IPS-NIHi11 (cell line): Measurements from ENCODE around the gene RASSF4.

Experiments
- DNase-seq: peaks from one replicate; pipeline ENCODE4 v3.0.0; 2012; ENCODE audit warnings: mixed read lengths, low spot score

RASSF4 gene

GRCh38 chr10:44989597-44990301, 30.1 kb downstream of the RASSF4 start:
- no peak for DNase-seq

GRCh38 chr10:44990302-44990655, 30.7 kb downstream of the RASSF4 start:
- peak; percentile 51 for DNase-seq

- no peak for DNase-seq
These were observed 31.4 kb downstream of the RASSF4 start for GRCh38 chr10:44990965-44991364.

GRCh38 chr10:44991571-44991970, 32.0 kb downstream of the RASSF4 start:
- no peak for DNase-seq

GRCh38 chr10:44992070-44992731, 32.6 kb downstream of the RASSF4 start:
- no peak for DNase-seq

- no peak for DNase-seq
These were observed 33.2 kb downstream of the RASSF4 start for GRCh38 chr10:44992732-44993225.

GRCh38 chr10:44993226-44993921, 33.8 kb downstream of the RASSF4 start:
- no peak for DNase-seq

- DNase-seq = no peak
These were observed 34.5 kb downstream of the RASSF4 start for GRCh38 chr10:44993922-44994751.

GRCh38 chr10:44994752-44995530, 35.3 kb downstream of the RASSF4 start:
- no peak for DNase-seq

GRCh38 chr10:44995581-44995913, 35.9 kb downstream of the RASSF4 start:
- no peak for DNase-seq

- DNase-seq = no peak
These were observed 36.5 kb downstream of the RASSF4 start for GRCh38 chr10:44995914-44996669.

- DNase-seq = no peak
These were observed 37.6 kb downstream of the RASSF4 start for GRCh38 chr10:44997105-44997748.

GRCh38 chr10:44998146-44998631, 38.6 kb downstream of the RASSF4 start:
- no peak for DNase-seq

- peak; percentile 19 for DNase-seq
These were observed 40.6 kb downstream of the RASSF4 start for GRCh38 chr10:45000138-45000751.

- DNase-seq = peak; percentile 84
These were observed 41.3 kb downstream of the RASSF4 start, which contains the start of gene ZNF22 for GRCh38 chr10:45000752-45001380. Gene ZNF22, plus strand, starts transcription at chr10:45000923. Its CDS starts 2,446 bp downstream, at chr10:45003369.

GRCh38 chr10:45001381-45002148, 42.0 kb downstream of the RASSF4 start:
- DNase-seq = peak; percentile 55

- DNase-seq = no peak
These were observed 43.9 kb downstream of the RASSF4 start for GRCh38 chr10:45003432-45004000.

- DNase-seq = no peak
These were observed 45.1 kb downstream of the RASSF4 start for GRCh38 chr10:45004661-45005060.
